Stimulated activated CD4-positive, alpha-beta T cell treated with anti-CD3 and anti-CD28 coated beads, Interleukin-2, amount 100 ng/mL, for 4 hours (primary cell): ENCODE measurements around the gene STRBP.

Experiments
- DNase-seq: peaks from one replicate; pipeline ENCODE4 v3.0.0-alpha.2; 2020; ENCODE audit warnings: low read depth

The STRBP gene

DNA sequence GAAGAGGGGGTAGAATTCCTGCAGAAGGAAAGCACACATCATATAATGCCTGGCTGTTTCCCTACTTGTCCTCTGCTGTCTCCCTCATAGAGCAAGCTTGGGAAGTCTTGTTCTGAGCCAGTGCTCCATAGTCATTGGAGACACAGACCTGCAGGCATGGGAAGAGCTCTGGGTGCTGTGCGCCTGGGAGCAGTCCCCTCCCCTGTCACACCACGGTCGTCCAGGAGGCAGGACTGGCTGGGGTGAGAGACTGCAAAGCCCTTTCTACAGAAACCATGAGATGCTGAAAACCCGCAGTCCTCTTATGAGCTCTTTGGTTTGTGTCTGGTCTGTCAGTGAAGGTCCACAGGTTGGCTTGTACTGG is 170.3 kb downstream of the STRBP start:
- DNase-seq, result no peak

DNA sequence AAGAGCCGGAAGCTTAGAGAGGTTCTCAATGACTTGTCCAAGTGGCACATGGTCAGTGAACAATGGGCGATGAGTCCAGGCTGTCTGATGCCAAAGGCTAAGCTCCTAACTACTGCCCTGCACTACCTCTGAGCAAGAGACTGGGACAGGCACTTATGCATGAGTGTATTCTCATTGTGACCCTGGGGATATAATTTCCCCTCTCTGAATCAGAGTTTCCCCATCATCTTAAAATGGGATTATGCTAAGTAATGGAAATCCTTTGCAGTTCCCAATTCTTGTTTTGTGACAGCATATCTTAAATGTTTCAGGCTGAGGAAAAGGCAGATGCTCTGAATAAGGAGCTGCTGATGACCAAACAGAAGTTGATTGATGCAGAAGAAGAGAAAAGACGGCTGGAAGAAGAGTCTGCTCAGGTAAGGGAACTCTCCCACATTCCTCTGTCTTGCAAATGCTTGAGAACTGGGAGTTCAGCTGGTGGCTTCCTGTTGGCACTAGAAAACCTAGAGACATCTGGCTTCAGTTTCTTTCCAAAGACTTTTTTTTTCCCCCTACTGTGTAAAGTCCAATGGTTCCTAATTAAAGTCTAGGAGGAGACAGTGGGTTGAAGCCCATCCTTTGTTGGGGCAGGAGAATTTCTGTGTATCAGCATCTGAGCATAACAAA is 170.8 kb downstream of the STRBP start:
- no peak for DNase-seq

- no peak for DNase-seq
Measured at GRCh38 chr9:123096987-123097386, 171.4 kb downstream of the STRBP start.

GRCh38 chr9:123093141-123093540 is 175.2 kb downstream of the STRBP start:
- no peak for DNase-seq

DNA sequence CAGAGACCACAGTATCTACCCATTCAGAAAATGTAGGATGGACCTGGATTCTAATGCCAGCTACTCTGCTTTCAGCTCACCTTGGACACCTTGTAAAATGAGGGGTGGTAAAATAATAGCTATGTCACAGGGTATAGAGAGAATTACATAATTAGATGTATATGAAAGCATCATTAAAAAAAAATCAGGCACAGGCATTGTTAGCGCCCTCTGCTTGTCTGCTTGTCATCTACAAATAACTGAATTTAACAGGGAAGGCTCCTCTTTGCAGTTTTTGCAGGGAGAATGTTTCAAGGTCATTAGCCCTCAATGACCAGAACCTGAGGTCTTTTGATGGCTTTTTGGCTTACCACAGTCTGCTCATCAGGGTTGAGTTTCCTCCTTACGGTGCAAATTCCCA is 176.9 kb downstream of the STRBP start:
- no peak for DNase-seq

GRCh38 chr9:123090956-123091355 is 177.4 kb downstream of the STRBP start:
- no peak for DNase-seq

DNA sequence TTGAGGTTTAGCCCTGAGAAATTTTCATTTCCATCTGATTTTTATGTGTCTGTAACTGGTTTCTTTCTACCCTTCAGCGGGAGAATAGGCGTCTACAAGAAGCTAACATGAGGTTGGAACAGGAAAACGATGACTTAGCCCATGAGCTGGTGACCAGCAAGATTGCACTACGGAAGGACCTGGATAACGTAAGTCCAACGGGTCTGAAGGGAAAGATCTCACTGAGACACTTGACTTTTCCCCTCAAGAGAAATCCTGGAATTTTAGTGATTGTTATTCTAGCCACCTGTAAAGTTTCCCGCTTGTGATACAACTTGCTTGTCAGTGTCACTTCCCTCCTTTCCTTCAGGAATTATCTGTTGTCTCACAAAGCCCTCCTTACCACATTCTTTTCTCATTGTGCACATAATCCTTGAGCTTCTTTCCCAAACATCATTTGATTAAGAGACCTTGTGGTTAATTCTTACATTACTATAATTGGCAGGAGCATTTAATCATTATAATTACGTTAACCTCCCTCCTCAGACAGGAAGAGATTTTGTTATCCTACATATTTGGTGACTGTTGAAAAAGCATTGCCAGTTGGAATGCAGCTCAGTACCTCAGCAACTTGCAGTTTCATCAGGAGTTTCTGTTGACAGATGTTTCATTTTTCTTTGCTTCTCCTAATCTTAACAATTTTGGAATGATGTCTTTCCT is 178.0 kb downstream of the STRBP start:
- no peak for DNase-seq

- no peak for DNase-seq
Measured at GRCh38 chr9:123089790-123090189, 178.6 kb downstream of the STRBP start.

GRCh38 chr9:123089040-123089439 is 179.3 kb downstream of the STRBP start:
- DNase-seq, result no peak

- DNase-seq, result no peak
Measured at GRCh38 chr9:123087359-123087888, 181.0 kb downstream of the STRBP start.

- DNase-seq, result no peak
Measured at GRCh38 chr9:123085916-123086315, 182.5 kb downstream of the STRBP start.

GRCh38 chr9:123084256-123084655 is 184.1 kb downstream of the STRBP start:
- DNase-seq, result no peak

DNA sequence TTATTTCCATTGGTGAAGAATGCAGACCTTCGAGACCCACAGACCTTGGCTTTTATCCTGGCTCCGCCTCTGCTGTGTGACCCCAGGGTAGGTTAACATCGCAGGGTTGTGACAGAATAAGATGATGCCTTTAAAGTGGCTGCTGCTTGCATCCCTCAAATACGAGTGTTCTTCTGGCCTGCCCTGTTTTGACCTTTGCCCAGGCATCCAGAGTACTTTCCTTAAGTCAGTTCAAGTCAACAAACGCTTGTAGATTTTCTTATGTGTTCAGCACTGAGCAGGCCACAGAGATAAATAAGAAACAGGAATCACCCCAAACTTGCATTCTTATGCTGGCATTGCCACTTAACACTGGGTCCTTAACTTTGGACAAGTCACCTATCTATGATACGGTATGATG is 184.7 kb downstream of the STRBP start:
- no peak for DNase-seq

- no peak for DNase-seq
Measured at GRCh38 chr9:123081824-123082223, 186.6 kb downstream of the STRBP start.

DNA sequence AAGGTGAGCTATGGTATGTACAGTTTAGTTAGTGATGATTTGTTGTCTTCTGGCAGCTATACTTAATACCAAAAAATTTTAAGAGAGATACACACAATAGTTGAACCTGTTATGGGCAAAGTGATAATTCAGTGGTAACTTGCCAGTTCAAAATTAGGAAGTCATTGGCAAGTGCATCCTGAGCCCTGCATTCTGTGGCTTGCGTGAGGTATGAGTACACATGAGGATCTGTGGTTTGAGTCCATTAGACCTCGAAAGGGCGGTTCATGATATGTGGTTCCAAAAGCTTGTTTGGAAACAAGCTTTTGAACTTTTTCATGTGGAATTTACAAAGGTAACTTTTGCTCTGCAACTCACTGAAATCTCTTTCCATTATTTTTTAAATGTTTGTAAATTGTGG is 187.9 kb downstream of the STRBP start:
- no peak for DNase-seq

DNA sequence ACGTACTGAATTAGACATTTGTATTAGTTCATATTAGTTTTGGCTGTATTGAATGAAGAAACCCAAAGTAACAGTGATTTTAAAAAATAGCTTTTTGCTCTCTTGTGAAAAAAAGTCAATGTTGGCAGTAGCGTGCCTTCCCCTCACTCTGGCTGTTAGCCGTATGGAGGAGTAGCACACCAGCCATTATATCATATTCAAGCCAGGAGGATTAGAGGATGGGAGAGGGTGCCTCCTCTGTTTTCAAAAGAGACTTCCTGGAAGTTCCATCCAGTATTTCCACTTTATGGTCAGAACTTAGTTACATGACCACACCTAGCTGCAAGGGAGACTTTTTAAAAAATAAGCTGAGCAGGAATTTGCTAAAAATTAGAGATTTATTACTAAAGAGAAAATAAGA is 193.8 kb downstream of the STRBP start:
- no peak for DNase-seq

DNA sequence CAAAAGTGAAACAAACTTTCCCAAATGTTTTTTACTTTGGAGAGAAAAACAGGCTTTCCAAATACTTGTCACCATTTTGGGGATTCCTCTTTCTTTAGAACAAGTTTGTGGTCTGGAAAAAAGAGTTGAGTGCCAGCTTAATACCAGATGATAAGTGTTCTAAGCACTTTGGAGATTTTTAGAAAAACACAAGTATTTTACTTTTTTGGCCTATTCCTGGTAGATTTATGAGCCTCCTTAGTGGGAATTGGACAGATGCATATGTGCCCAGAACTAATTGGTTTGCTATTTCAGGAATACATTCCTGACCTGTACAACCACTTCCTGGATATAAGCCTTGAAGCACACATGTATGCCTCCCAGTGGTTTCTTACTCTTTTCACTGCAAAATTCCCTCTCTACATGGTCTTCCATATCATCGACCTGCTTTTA is 194.4 kb downstream of the STRBP start:
- no peak for DNase-seq

- DNase-seq, result no peak
Measured at GRCh38 chr9:123073441-123073840, 194.9 kb downstream of the STRBP start.

DNA sequence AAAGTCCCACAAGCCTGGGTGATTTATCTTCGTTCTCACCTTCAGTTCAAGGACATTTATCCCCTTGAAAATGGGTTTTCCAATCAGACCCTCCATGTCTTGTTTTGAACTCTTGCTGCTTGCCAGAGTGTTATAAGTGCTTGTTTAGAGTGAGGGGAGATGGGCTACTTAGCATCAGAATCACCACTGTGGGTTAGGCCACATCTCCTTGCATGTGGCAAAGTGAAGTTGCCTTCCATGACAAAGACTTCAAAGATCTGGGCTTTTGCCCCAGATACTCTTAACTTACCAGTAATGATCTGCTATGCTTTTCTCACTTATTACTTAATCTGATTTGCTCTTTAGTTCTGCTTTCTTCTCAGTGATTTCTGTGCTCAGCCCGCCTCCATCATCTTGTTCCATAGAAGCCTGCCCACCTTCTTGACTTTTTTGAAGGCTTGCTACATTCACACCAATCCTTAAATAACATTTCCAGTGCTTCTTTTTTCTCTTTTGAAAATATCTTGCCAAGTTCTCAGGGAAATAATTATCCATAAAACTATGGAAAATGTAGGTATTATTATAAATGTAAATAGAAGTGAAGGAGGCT is 195.9 kb downstream of the STRBP start:
- DNase-seq, result no peak
